BJ (cell line): ENCODE data around the gene NTN3. TPM values are rescaled to one million over a fixed set of nuclear protein-coding genes. Genes with fewer than 3 reads are reported as not detected.

Experiments used
- CTCF ChIA-PET: fragments of 350-600 bp; formaldehyde crosslinking; extraction: SDS; loops from one replicate; lab custom pipeline; 2021; ENCODE audit warnings: antibody characterized with exemption, inconsistent platforms; lab: Yijun Ruan, JAX
- POLR2A ChIA-PET: fragments of 300-600 bp; sonication (Branson Sonifier 250); formaldehyde crosslinking; extraction: SDS; loops from one replicate; lab custom pipeline; 2021; ENCODE audit warnings: antibody characterized with exemption; lab: Charles Lee
- DNase-seq: peaks from one replicate; pipeline ENCODE4 v3.0.0-alpha.2; 2011; ENCODE audit warnings: low read depth
- H3K27me3 ChIP-seq: 2 replicates; pipeline ENCODE4 v1.6.0; 2011; ENCODE audit warnings: low read length; ENCODE audit not compliant: control insufficient read depth, insufficient read depth
- H3K36me3 ChIP-seq: 2 replicates; pipeline ENCODE4 v1.5.1; 2011; ENCODE audit warnings: low read length; ENCODE audit not compliant: control insufficient read depth, insufficient read depth
- H3K4me3 ChIP-seq: 2 replicates; pipeline ENCODE4 v1.5.1; 2011; ENCODE audit warnings: low read depth, mild to moderate bottlenecking, control low read depth, low read length
- polyA plus RNA-seq: library from polyadenylated mRNA; depleted of rRNA; stranded (reverse); fragments of >200 nt; gene quantifications from 2 replicates; pipeline ENCODE4 v1.2.3, GENCODE V29; 2011
- TF ChIP-seq, protein P1 (sequence below): IDR thresholded peaks from 2 replicates; pipeline ENCODE4 v1.5.1; 2011; ENCODE audit warnings: low read depth, mild to moderate bottlenecking, control low read depth, inconsistent platforms, low read length, moderate library complexity; ENCODE audit not compliant: insufficient read depth

Gene NTN3
- polyA plus RNA-seq, 1 experiment, result 0.09 TPM

DNA sequence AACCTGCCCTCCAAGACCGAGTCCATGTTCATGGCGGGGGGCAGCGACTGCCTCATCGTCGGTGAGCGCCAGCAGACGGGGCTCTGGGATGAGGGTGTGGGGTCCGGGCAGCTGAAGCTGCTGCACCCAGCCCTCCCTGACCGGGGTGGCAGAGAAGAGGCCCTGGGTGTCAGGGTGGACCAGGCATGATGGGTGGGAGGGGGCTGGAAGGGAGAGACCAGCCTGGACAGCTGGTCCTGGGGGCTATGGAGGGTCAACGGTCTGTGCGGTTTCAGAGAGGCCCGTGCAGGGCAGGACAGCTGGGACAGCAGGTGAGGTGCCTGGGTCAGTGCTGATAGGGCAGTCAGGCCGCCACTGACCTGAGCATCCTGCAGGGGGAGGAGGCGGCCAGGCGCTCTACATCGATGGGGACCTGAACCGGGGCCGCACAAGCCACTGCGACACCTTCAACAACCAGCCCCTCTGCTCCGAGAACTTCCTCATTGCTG is 29.4 kb downstream of the NTN3 start:
- POLR2A ChIA-PET, result no interaction called here
- CTCF ChIA-PET, result interaction anchor here (0.7 to 3.8 kb wide), 23 partner anchors 8 to 352 kb away, joined by 3 to 63 read pairs (median 5); partner anchors contain the start of genes ECI1, NTN3, RAB26 and TBC1D24

DNA sequence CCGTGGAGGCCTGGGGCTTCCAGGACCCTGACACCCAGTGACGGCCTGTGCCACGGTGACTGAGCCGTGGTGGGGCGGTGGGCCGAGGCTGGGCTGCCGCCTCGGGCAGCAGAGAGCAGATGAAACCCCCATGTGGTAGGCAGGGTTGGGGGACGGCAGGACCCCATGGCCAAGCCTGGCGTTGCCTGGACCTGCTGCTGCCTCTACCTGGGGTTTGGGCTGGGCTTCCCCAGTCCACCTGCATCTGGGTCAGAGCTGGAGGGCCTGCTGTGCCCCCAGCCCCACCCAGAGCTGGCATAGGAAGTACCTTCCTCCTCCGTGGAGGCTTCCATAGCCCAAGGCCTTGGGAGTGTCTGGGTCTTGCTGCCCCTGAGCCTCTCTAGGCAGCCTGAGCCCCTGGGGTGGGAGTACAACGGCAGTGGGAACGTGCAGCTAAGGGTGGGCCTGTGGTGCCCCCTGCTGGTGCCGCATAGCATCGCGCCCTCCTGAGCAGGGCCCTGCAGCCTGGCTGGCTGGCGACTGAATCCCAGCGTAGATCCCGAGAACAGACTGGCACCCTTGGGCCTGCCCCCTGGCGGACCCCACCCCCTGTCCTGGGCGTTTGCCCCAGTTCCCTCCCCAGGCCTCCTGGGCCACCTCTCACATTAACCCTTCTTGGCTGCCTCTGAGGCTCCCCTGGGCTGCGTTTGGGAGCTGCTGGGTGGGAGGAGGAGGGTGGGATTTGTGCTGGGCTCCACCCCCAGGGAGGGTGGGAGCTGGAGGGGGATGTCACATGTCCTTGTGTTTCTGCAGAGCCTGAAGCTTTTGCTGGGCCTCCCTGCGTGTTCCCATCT is 30.0 kb downstream of the NTN3 start:
- H3K27me3 ChIP-seq, result no peaks in the 10 kb centered on the region
- H3K36me3 ChIP-seq, result peaks cover 31% of the 10 kb centered on the region
- DNase-seq, result no peak
- TF ChIP-seq, protein P1, sequence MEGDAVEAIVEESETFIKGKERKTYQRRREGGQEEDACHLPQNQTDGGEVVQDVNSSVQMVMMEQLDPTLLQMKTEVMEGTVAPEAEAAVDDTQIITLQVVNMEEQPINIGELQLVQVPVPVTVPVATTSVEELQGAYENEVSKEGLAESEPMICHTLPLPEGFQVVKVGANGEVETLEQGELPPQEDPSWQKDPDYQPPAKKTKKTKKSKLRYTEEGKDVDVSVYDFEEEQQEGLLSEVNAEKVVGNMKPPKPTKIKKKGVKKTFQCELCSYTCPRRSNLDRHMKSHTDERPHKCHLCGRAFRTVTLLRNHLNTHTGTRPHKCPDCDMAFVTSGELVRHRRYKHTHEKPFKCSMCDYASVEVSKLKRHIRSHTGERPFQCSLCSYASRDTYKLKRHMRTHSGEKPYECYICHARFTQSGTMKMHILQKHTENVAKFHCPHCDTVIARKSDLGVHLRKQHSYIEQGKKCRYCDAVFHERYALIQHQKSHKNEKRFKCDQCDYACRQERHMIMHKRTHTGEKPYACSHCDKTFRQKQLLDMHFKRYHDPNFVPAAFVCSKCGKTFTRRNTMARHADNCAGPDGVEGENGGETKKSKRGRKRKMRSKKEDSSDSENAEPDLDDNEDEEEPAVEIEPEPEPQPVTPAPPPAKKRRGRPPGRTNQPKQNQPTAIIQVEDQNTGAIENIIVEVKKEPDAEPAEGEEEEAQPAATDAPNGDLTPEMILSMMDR, result peak; percentile 98
- ChIA-PET POLR2A (no interaction called here), CTCF (interaction anchor here (0.7 to 3.8 kb wide), 29 partner anchors 9 to 353 kb away, joined by 3 to 63 read pairs (median 4); partner anchors contain the start of genes ECI1, NTN3, RAB26 and TBC1D24)
- no peak overlapping the region for H3K4me3 ChIP-seq

More for the DNA sequence above, 29.4 kb downstream of the NTN3 start:
- no peaks in the 10 kb centered on the region for H3K27me3 ChIP-seq
- no peak for DNase-seq
- TF ChIP-seq, protein P1, result no peak
- H3K36me3 ChIP-seq, result peaks cover 33% of the 10 kb centered on the region
- no peak overlapping the region for H3K4me3 ChIP-seq

DNA sequence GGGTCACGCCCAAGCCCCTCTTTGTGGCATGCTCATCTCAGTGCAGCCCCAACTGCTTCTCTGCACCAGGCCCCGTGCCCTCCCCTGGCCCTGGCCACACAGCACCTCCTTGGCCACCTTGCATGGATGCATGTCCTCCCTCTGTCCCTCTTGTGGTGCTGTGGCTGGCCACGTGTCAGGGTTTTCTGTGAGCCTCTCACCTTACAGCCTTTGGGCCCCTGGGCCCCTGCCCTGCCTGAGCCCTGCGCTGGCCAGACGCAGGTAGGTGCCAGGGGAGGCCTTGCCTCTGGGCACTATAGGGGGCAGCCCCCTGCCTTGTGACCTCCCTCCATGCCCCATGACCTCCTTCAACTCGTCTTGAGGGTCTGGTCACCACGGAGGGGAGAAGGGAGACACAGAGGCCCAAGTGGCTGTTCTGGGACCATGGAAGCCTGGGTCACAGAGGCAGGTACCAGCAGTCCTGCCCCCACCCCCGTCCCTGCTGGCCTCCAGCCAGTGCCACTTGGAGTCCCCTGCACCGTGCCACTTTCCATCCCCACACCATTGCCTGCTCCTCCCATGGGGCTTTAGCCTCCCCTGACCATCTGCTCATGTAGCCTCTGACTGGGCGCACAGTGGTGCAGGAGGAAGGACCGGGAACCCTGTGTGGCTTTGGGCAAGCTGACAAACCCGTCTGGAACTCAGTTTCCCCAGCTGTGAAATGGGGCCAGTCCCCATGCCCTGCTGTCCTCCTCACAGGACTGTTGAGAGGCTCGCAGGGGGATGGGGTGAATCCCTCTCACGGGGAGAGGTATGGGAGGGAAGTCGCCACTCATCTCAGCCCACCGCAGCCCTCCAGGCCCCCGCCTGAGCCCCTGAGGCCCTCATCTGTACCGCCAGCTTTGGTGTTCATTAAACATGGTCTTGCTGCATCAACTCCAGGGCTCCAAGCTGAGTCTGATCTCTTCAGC is 31.1 kb downstream of the NTN3 start:
- TF ChIP-seq, protein P1, result no peak
- CTCF ChIA-PET, result interaction anchor here (0.8 to 3.8 kb wide), 26 partner anchors 8 to 354 kb away, joined by 3 to 63 read pairs (median 4); partner anchors contain the start of genes ABCA3, NTN3, RAB26 and TBC1D24
- Histone ChIP-seq H3K36me3 (peaks cover 22% of the 10 kb centered on the region), H3K27me3 (no peaks in the 10 kb centered on the region), H3K4me3 (no peak overlapping the region)
- DNase-seq, result no peak
- POLR2A ChIA-PET, result no interaction called here

DNA sequence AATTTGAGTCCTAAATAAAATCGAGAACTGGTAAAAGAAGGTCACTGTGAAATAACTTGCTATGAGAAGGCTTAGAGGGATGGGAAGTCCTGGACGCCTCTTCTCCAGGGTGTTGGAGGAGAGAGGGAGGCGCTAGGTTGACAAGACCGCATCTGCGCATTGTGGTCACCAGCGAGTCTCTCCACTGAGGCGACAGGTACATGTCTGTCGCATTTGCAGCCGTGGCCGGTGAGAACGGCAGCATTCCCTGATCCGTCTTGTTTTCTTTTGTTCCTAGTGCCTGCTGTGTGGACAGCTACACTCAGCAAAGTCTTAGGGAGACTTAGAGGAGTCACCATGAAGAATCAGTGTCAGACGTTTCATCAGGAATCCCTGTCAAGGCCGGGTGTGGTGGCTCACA is 34.6 kb downstream of the NTN3 start:
- DNase-seq, result no peak
- POLR2A ChIA-PET, result no interaction called here
- CTCF ChIA-PET, result interaction anchor here (0.7 to 1.4 kb wide), 2 partner anchors 20 to 155 kb away, joined by 3 to 4 read pairs; no protein-coding TSS in a partner anchor

More for the DNA sequence above, 34.6 kb downstream of the NTN3 start:
- Histone ChIP-seq H3K4me3 (no peak overlapping the region), H3K36me3 (peaks cover 2% of the 10 kb centered on the region; the same call in 1 of the 2 replicates), H3K27me3 (no peaks in the 10 kb centered on the region)
- TF ChIP-seq, protein P1, result no peak
